H1 (cell line): ENCODE data around the gene PRDM15.

ENCODE experiments used
- BACH1 ChIP-seq: IDR thresholded peaks from 2 replicates; pipeline ENCODE4 v1.6.1; 2012; ENCODE audit warnings: low read length, improper control_type of control experiment
- CTCF ChIP-seq, 3 experiments: IDR thresholded peaks; 1 replicate in 2 of 3; 2 replicates in 1 of 3; pipeline versions ENCODE4 v1.5.1 to v1.6.1; 2011; ENCODE audit warnings: low read length in 3 of 3, mild to moderate bottlenecking in 3 of 3, inconsistent platforms in 2 of 3, low read depth in 1 of 3, moderate library complexity in 1 of 3; ENCODE audit not compliant: insufficient read depth in 1 of 3; ENCODE audit errors: control extremely low read depth in 1 of 3
- EP300 ChIP-seq, 2 experiments: IDR thresholded peaks; 1 replicate in 1 of 2; 2 replicates in 1 of 2; pipeline ENCODE4 v1.6.1; 2011 to 2012; ENCODE audit warnings: low read depth in 2 of 2, low read length in 2 of 2, mild to moderate bottlenecking in 2 of 2, borderline replicate concordance in 1 of 2, inconsistent platforms in 1 of 2, moderate library complexity in 1 of 2
- MAX ChIP-seq: IDR thresholded peaks from 2 replicates; pipeline ENCODE4 v1.6.1; 2012; ENCODE audit warnings: inconsistent platforms
- POLR2A ChIP-seq, 2 experiments: IDR thresholded peaks; 1 replicate in 1 of 2; 2 replicates in 1 of 2; pipeline ENCODE4 v1.6.1; 2011; ENCODE audit warnings: low read depth in 2 of 2, low read length in 2 of 2, mild to moderate bottlenecking in 2 of 2; ENCODE audit errors: control extremely low read depth in 1 of 2
- YY1 ChIP-seq: IDR thresholded peaks from 2 replicates; pipeline ENCODE4 v1.6.1; 2011; ENCODE audit warnings: low read depth, mild to moderate bottlenecking, low read length

DNA sequence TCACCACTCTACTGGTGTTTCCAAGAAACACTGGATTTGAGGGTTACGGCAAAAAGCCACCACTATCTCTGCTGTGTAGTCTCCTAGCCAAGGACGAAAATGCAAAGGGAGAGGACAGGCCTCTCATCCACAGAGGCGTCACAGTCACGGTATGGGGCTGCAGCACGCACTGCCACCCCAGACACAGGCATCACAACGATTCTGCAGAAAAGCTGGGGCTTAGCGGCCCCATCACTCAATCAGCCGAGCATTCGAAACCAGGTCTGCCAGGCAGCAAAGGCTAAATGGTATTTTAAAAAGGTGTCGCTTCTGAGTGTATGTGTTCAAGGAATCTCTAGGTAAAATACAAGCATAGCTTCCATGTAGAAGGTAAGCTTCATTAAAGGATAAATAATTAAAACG lies 113.7 kb downstream of the PRDM15 start:
- no peak for TF ChIP-seq CTCF (IDR thresholded peaks at IDR 0.05; ENCODE audit: control extremely low read depth in 1 of 3, insufficient read depth in 1 of 3, low read depth in 1 of 3, low read length in 3 of 3)
- no peak for TF ChIP-seq MAX
- no peak for TF ChIP-seq POLR2A (IDR thresholded peaks at IDR 0.05; ENCODE audit: control extremely low read depth in 1 of 2, low read depth in 2 of 2, low read length in 2 of 2)
- no peak for TF ChIP-seq BACH1
- no peak for TF ChIP-seq YY1
- TF ChIP-seq EP300 (IDR thresholded peaks at IDR 0.05; ENCODE audit: borderline replicate concordance in 1 of 2, low read depth in 2 of 2, low read length in 2 of 2): no peak
